GM19193 (cell line): Measurements from ENCODE around the gene SNCAIP.

Experiments used
- POLR2A ChIP-seq: IDR thresholded peaks from 4 replicates; pipeline ENCODE4 v1.6.1; 2011; ENCODE audit not compliant: insufficient read depth, insufficient read length; ENCODE audit errors: extremely low read depth

SNCAIP gene

DNA sequence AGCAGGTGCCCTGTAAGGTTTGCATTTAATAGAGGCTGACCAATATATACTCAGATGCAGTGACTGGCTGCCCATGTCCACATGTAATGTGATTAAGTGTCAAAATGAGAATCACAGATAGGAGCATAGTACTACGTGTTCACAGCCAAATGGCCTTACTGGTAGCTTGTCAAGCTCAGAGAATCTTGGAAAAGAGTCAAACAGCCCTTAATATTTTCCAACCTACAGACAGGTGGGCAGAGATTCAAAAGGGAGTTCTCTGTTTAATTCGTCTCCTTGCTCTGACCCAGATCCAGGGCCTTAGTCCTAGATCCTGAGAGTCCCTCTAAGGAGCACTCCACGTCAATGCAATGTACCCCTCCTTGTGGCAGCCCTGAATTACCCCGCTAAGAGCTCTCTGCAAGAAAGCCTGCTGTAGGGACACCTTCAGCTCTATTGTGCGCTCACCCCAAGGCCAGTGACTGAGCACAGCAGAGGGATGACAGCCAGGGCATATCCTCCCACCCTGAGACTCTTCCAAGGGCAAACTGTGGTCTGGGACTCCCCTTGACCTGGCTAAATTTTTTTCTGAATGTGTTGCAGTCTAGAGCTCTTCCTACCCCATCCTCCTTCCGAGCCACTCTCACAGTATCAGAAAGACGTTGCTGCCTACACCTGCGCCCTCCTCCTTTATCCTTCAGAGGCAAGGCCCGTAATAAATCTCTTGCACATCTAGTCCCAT, 159.2 kb downstream of the SNCAIP start:
- no peak for TF ChIP-seq POLR2A

- TF ChIP-seq POLR2A, result no peak
These were observed 159.7 kb downstream of the SNCAIP start for GRCh38 chr5:122471752-122472061.

DNA sequence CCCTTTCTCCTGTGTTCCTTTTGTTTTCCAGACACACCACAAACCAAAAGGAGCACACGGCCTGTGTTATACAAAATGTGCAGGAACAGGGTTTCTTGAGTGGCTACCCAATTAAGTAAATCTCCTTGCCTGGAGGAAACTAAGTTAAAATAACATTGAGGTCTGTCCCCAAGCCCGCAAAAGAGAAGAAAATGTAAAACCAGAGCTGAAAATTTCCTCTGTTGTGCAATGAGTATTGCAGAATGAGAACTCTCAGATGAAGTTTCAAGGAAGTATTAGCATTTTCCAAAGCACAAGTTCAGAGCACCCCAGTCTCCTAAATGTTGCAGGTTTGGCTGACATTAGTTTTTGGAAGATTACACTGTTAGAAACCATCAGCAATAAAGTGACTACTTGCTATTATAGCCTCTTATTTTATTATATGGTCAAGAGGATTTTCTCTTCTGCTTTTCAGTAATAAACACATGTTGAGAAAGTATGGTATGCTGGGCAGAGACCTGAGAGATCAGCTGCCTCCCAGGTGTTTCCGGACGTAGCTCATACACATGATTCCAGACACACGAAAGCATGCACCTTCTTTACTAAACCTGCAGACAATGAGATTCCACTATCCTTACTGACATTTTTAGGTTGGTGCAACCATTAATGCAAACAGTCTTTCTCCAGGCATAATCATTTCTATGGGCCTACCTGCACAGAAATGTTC, 161.3 kb downstream of the SNCAIP start:
- TF ChIP-seq POLR2A, result no peak

DNA sequence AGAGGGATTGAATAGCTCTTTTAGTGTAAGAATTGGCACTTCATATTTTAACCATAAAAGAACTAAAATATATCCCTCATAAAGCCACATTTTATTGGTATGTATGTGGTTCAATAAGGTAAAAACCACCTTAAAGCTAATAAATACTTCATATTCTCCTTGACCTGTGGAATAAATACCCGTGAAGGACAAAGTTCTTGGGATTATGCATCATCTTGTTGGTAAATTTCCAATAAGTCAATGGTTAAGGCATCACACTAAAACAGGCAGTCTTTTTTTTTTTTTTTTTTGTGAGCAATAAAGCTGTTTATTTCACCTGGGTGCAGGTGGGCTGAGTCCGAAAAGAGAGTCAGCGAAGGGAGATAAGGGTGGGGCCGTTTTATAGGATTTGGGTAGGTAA, 161.9 kb downstream of the SNCAIP start:
- no peak for TF ChIP-seq POLR2A

- TF ChIP-seq POLR2A, result no peak
These were observed 166.9 kb downstream of the SNCAIP start for GRCh38 chr5:122478741-122479442.

- TF ChIP-seq POLR2A, result no peak
These were observed 168.1 kb downstream of the SNCAIP start for GRCh38 chr5:122480146-122480545.

- TF ChIP-seq POLR2A, result no peak
These were observed 172.1 kb downstream of the SNCAIP start for GRCh38 chr5:122484103-122484502.

DNA sequence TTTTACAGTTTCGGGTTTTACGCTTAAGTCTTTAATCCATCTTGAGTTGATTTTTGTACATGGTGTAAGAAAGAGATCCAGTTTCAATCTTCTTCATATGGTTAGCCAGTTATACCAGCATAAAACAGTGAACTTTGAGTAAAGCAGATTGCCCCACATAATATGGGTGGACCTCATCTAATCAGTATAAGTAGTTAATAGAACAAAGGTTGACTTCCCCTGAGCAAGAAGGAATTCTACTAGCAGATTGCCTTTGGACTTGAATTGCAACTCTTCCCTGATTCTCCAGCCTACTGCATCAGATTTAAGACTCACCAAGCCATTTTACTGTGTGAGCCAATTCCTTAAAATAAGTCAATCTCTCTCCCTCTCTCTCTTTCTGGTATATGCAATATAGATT, 173.2 kb downstream of the SNCAIP start:
- no peak for TF ChIP-seq POLR2A

GRCh38 chr5:122490718-122491117, 178.7 kb downstream of the SNCAIP start:
- TF ChIP-seq POLR2A, result no peak

DNA sequence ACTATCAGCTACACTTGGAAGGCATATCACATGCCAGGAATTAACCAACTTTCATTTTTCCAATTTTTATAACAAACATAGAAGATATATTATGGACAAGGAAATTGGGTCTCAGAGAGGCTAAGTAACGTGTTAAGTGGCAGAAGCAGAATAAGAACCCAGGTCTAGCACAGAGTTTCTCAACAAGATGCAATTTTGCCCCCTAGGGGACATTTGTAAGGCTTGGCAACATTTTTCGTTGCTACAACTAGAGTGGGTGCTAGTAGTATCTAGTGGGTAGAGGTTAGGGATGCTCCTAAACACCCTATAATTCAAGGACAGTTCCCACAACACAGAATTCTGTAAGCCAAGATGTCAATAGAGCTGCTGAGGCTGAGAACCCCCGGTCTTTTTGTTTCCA, 180.6 kb downstream of the SNCAIP start:
- TF ChIP-seq POLR2A, result no peak

DNA sequence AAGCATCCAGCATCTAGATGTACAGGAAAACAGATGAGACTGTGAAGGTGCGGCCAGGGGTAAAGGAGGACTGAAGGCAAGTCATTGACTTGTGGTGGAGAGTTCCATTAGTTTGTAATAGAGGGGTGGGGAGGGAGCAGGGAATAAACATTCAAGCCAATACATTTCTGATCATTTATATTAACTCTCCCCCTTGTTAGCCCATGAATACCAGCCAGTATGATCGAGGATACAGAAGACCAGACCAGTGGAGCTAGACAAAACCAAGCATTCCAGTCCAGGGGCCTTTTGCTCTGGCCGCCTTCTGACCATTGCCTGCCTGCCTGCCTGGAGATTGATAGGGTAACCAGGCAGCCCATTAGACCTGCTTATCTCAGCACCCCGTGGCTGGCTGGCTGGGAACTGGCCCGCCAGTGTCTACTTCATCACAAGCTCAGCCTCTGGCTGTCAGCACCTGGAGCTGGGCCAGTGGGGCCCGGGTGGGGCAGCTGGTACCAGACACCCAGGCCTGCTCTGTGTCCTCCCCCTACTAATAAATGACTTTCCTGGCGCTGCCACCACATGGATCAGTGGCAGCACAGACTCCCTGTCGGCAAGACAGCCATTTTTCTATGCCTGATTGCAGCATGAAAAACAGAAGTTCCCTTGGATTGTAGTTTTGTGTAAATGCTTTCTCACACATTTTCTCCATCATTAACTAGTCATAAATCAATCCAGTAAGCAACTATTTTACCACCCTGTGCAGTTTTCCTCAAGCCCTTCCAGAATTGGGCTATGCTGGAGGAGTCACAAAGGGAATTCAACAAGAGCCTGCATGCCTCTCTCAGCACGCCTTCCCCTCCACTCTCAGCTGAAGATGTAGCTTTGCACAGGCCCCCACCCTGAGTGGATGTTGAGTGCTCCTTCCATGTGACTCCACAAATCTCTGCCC, 181.3 kb downstream of the SNCAIP start:
- TF ChIP-seq POLR2A, result no peak

GRCh38 chr5:122494109-122494508, 182.1 kb downstream of the SNCAIP start:
- no peak for TF ChIP-seq POLR2A

DNA sequence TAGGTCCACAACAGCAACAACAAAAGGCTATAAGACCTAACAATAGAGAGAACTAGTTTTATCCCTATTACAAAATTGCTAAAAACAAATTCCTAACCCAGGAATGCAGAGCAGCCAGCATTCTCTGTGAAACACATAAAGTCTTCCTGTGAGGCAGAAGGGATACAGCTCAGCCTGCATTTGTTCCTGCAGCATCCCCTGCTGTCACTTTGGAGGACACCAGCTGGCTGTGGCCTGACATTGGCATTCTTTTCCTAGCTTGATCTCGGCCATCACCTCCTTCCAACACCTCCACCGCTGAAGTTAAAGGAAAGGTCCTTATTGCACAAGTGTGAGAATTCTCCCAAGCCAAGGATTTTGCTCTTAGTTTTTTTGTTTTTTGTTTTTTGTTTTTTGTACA, 186.1 kb downstream of the SNCAIP start:
- no peak for TF ChIP-seq POLR2A

DNA sequence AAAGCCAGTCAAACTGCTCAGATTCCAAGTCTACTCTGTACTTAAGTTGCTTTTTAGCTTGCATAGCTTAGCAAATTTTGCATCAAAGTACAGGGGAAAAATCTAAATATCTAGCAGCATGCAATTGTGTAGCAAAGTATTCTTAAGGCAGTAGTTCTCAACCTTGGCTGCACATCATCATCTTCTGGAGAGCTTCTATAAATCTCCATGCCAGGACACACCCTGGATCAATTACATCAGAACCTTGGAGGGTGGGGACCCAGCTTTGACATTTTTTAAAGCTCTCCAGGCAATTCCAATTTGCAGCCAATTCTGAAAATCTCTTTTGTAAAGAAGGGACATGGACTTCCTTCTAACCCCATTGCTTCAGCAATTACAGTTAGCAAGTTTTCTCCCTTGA, 187.5 kb downstream of the SNCAIP start:
- no peak for TF ChIP-seq POLR2A
